GM18870 (cell line): ENCODE data around the gene PHC3.
"Not testable (repeated sequence)": the region's sequence is repeated elsewhere in the genome, so short reads cannot be mapped to it uniquely, and the experiment has no call there.

ENCODE experiments used
- ATAC-seq: cut with Tn5 transposase; IDR thresholded peaks from one replicate; pipeline ENCODE4 v1.9.1; 2021; ENCODE audit warnings: moderate library complexity; ENCODE audit not compliant: unreplicated experiment

The PHC3 gene

DNA sequence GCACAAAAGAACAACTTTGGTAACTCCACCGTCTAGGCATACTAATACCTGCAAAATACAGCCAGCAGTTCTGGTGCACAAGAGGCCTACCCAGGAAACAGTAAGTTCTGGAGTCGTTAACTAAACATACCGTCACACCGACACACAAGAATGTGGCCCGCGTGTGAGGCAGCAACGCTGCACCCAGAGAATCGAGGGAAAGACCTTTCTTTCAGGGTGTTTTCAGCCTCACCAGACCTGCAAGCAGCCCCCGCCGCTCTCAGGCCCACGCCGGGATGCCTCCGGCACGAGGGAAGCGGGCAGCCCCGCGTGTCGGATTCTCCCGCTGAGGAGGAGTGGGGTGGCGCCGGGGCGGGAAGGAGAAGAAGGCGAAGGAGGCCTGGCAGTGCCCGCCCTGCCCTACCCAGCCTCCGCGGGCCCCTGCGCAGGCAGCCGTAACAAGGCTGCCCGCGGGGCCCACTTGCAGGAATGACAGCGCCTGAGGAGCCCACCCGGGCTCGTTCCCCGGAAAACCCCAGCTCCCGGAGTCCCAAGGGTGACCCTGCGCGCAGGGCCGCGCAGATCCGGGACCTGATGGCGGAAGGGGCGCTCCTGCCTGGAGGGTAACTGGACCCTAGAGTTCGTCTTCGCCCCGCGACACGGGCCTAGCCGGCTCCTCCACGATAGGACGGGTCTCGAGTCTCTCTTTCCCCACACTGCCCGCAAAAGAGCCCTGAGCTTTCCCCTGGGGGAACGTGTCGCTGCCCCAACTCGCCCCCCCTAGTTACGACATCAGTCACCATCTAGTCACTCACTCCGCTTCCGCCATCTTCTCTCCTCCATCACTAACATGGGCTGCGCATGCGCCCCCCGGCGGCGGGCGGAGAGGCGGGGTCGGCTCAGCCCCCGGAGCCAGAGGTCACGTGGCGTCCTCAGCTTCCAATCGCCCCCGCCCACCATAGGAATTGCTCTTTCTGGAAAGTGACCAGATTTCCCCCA is at the start of gene PHC3:
PHC3 (minus strand) TSS at position 826 of the 978 bp plus-strand sequence; CDS start at position 808, 18 bp downstream.
- ATAC-seq: peak; percentile 73

DNA sequence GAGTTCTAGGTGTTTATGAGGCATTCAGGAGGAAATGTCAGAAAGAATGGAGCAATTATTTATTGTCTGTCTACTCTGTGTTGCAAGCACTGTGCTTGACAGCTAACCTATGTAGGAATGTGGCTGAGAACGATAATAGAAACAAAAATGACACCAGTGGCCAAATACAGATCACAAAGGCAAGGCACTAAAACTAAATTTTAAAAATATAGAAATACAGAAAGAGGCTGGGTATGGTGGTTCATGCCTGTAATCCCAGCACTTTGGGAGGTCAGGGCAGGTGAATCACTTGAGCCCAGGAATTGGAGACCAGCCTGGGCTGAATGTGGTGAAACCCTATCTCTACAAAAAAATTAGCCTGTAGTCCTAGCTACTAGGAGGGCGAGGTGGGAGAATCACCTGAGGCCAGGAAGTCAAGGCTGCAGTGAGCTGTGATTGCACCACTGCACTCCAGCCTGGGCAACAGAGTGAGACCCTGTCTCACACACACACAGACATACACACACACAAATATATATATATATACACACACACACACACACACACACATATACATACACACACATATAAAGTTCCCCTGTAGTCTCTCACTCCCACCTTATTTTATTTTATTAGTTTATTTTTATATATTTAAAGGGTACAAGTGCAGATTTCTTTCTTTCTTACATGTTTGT is 46.7 kb upstream of the PHC3 start:
- ATAC-seq: no peak

DNA sequence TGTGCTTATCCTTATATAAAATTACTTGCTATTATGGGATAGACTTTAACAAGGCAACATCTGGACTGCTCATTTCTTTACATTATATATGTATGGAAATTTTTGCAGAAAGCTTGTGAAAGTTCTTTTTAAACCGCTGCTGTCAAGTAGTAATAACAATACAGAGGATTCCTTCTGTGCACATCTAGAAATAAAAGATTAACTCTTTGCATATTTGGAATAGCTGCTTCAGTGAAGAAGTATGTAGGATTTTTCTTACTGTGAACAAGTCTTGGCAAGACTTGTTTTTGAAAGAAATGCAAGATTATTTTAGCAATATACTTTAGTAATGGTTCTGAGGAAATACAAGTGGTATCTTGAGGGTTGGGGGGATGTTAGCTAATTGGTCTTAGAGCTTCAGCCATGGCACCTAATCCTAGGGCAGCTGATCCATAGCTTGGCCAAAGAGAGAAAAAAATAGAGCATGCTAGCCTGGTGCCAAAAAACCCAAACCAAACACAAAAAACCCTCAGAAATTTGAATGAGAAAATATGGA is 45.0 kb upstream of the PHC3 start:
- ATAC-seq: no peak

- ATAC-seq: no peak
These were observed 43.6 kb upstream of the PHC3 start for GRCh38 chr3:170225166-170225565.

DNA sequence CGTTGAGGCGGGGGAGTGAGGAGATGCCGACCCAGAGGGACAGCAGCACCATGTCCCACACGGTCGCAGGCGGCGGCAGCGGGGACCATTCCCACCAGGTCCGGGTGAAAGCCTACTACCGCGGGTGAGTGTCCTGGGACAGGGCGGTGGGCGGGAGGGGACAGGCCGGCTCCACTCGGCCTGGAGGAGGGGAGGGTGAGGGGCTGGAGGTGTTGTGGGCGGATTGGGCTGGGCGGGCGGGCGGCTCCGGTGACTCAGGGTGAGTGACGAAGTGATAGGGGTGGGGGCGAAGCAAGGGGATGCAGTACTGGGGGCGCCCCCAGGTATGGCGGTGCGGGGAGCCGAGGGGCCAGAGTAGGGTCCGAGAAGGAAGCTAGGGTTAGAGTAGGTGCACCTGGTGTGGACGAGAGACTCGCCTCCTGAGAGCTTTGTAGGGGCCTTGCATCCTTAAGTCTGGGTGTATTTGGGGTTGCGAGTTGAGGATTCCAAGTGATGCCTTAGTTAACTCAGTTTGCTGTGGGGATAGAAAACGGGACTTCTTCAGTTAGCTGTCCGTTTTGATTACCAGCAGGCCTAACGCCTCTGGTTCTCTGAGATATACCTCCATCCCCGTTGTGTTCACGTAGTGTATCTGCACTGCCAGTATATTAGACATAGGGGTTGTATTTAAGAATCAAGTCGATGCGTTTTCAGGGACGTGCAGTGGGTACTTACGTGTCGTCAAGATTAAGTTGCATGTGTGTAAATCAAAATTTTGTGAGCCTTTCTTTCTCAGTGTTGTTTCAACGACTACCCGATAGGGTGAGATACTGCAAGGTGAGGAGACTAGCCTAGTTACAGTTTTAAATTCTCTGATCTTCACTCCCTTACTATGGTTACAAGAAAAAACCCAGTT is 41.4 kb upstream of the PHC3 start:
- no peak for ATAC-seq

- ATAC-seq: peak; percentile 91
These were observed 40.6 kb upstream of the PHC3 start, which contains the start of gene PRKCI for GRCh38 chr3:170221924-170222646. PRKCI (plus strand) TSS chr3:170222424; CDS start chr3:170222670, 246 bp downstream.

- no peak for ATAC-seq
These were observed 39.3 kb upstream of the PHC3 start for GRCh38 chr3:170220871-170221270.

GRCh38 chr3:170219850-170220249 is 38.3 kb upstream of the PHC3 start:
- ATAC-seq: no peak

DNA sequence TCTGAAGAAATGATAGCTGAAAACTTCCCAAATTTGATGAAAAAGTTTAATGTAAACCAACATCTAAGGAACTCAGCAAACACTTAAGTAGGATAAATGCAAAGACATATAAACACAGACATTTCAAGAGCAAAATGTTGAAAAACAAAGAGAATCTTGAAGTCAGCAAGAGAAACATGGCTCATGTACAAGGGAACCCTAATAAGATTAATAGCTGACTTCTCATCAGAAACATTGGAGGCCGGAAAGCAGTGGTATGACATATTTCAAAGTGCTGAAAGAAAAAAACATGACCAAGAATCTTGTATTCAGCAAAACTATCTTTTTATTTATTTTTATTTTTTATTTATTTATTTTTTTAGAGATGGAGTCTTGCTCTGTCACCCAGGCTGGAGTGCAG is 30.1 kb upstream of the PHC3 start:
- no peak for ATAC-seq

- no peak for ATAC-seq
These were observed 26.2 kb upstream of the PHC3 start for GRCh38 chr3:170207717-170208116.

GRCh38 chr3:170206164-170206762 is 24.7 kb upstream of the PHC3 start:
- ATAC-seq: not testable (repeated sequence)

DNA sequence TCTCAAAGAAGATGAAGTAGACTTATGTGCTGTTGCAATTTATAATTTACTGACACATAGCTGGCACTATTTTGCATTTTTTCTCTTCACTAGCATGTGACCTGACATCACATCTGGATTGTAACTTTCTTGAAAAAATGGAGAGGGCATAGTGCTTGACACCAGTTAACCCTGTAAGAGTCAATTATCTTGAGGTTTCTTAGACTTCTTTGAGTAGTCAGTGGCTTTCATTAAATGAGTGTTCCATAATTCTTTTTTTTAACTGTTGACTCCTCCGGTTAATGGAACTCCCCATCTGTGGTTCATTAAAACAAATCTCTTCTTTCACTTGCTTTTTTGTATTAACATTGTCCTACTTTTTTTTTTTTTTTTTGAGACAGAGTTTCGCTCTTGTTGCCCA is 23.8 kb upstream of the PHC3 start:
- no peak for ATAC-seq

- no peak for ATAC-seq
These were observed 23.0 kb upstream of the PHC3 start for GRCh38 chr3:170204509-170204908.

DNA sequence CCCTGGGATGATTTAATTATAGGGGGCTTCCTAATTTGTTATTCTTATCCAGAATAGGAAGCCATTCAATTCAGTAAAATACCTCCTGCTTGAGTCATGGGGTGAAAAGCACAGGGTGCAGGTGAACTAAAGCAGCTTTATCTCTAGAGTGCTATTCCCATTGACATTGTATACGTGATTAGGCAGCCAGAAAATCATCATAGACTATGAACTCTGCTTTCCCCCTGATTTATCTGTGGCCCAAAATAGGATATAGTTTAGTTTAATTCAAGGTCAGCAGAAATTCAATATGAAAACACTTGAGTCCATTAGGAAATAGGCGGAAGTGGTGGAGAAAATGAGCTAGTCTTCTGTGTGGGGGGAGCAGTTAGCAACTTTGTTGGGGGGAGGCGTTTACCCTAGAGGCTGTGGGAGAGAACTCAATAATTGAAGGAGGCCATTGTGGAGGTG is 22.5 kb upstream of the PHC3 start:
- ATAC-seq: no peak

DNA sequence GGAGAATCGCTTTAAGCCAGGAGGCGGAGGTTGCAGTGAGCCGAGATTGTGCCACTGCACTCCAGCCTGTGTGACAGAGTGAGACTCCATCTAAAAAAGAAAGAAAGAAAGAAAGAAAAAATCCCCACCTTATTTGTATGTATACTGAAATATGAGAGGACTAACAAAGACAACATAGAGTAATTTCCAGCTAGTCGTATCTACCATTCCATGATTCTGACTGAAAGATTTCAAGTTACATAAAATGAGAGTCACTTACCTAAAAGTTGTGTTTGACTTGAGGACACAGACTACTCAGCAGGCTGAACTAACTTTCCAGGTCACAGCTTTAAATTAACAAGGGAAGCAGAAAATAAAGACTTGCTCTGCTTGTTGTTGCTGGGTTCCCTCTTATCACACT is 21.9 kb upstream of the PHC3 start:
- no peak for ATAC-seq

DNA sequence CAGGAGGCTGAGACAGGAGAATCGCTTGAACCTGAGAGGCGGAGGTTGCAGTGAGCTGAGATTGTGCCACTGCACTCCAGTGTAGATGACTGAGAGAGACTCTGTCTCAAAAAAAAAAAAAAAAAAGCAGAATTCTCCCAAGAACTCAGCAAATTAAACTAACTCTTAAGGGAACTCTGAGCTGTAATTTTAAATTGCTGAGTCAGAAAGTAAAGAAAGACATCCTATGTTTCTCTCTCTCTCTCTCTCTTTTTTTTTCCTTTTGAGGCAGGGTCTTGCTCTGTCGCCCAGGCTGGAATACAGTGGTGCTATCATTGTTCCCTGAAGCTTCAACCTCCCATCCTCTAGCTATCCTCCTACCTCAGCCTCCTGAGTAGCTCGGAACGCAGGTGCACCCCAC is 20.0 kb upstream of the PHC3 start:
- no peak for ATAC-seq

- no peak for ATAC-seq
These were observed 19.5 kb upstream of the PHC3 start for GRCh38 chr3:170200987-170201386.

GRCh38 chr3:170196833-170197232 is 15.3 kb upstream of the PHC3 start:
- no peak for ATAC-seq

DNA sequence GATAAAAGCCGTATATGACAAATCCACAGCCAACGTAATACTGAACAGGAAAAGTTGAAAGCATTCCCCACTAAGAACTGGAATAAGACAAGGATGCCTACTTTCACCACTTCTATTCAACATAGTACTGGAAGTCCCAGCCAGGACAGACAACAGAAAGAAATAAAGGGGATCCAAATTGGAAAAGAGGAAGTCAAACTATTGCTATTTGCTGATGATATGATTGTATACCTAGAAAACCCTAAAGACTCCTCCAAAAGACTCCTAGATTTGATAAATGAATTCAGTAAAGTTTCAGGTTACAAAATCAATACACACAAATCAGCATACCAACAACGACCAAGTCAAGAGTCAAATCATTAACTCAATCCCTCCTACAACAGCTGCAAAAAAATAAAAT is 14.2 kb upstream of the PHC3 start:
- ATAC-seq: not testable (repeated sequence)
